ENCODE data around the gene TGFB1. TPM values are rescaled to one million over a fixed set of nuclear protein-coding genes. Genes with fewer than 3 reads are reported as not detected.
A peak's percentile ranks its signal among the peaks of the same experiment; 100 is the strongest.
"Not testable (repeated sequence)": the region's sequence is repeated elsewhere in the genome, so short reads cannot be mapped to it uniquely, and the experiment has no call there.

The TGFB1 gene
- polyA plus RNA-seq, 3 donors = 30.6 to 138 (median 42.2) TPM

- H3K36me3 ChIP-seq (replicated peaks in 1 of 2; ENCODE audit: control insufficient read depth in 1 of 2, insufficient read depth in 2 of 2, low read length in 2 of 2) = peaks cover 43 to 73% of the 10 kb centered on the region in 2 donors
- intact Hi-C loops (cut with micrococcal nuclease) = no loop called here
- TF ChIP-seq CTCF (IDR thresholded peaks at IDR 0.05) = no peak
- no peaks in the 10 kb centered on the region for H3K9me3 Mint-ChIP-seq
- peaks cover 0 to 2% (median 0%) of the 10 kb centered on the region in 3 donors for H3K27me3 Mint-ChIP-seq (ENCODE audit: low read depth in 3 of 3)
- H3K4me2 ChIP-seq (replicated peaks; ENCODE audit: extremely low read depth, low read length, poor library complexity, severe bottlenecking) = no peak overlapping the region
- H3K9me3 ChIP-seq (replicated peaks in 1 of 2; ENCODE audit: control insufficient read depth in 1 of 2, insufficient read depth in 1 of 2, low read length in 2 of 2) = no peaks in the 10 kb centered on the region
- peaks cover 14 to 22% of the 10 kb centered on the region in 2 donors for H3K4me1 ChIP-seq (ENCODE audit: control insufficient read depth in 1 of 2, insufficient read depth in 2 of 2, low read length in 2 of 2)
- H3K4me1 Mint-ChIP-seq = peaks cover 19% of the 10 kb centered on the region
- peaks cover 52 to 76% of the 10 kb centered on the region in 2 donors for H3K36me3 Mint-ChIP-seq
- no peak overlapping the region for H3K9ac ChIP-seq (ENCODE audit: insufficient read depth, low read length, poor library complexity, severe bottlenecking)
- no peaks in the 10 kb centered on the region for H3K79me2 ChIP-seq (ENCODE audit: insufficient read depth, low read length)
- no peaks in the 10 kb centered on the region for H4K20me1 ChIP-seq (ENCODE audit: insufficient read depth, low read length)
- WGBS (ENCODE audit: insufficient coverage) = no CpG with 5 or more reads among the region's 5 CpGs
- DNase-seq = no peak
- H2AFZ ChIP-seq (ENCODE audit: insufficient read depth, low read depth, low read length, poor library complexity, severe bottlenecking) = no peak overlapping the region
- no peak overlapping the region for H3K4me3 ChIP-seq (replicated peaks in 1 of 3; ENCODE audit: low read depth in 2 of 3, low read length in 3 of 3)
- H3K4me3 Mint-ChIP-seq = no peak overlapping the region
- H3K27ac ChIP-seq (ENCODE audit: low read depth in 1 of 2, low read length in 2 of 2) = no peak overlapping the region
- peak overlapping the region in 2 of 7 donors; percentile 75 to 76 for H3K27ac Mint-ChIP-seq
- H3K27me3 ChIP-seq (ENCODE audit: control insufficient read depth in 2 of 2, insufficient read depth in 2 of 2, low read length in 2 of 2) = no peaks in the 10 kb centered on the region
These were observed 30.6 kb upstream of the TGFB1 start for GRCh38 chr19:41384351-41384750.

GRCh38 chr19:41381536-41381935 is 27.8 kb upstream of the TGFB1 start:
- H2AFZ ChIP-seq (ENCODE audit: insufficient read depth, low read depth, low read length, poor library complexity, severe bottlenecking); DNase-seq; H4K20me1 ChIP-seq (ENCODE audit: insufficient read depth, low read length); H3K9me3 Mint-ChIP-seq; H3K27ac ChIP-seq (ENCODE audit: low read depth in 1 of 2, low read length in 2 of 2); H3K27me3 ChIP-seq (ENCODE audit: control insufficient read depth in 2 of 2, insufficient read depth in 2 of 2, low read length in 2 of 2); H3K4me2 ChIP-seq (replicated peaks; ENCODE audit: extremely low read depth, low read length, poor library complexity, severe bottlenecking); H3K9me3 ChIP-seq (replicated peaks in 1 of 2; ENCODE audit: control insufficient read depth in 1 of 2, insufficient read depth in 1 of 2, low read length in 2 of 2); intact Hi-C loops (cut with micrococcal nuclease); H3K4me3 Mint-ChIP-seq; H3K4me3 ChIP-seq (replicated peaks in 1 of 3; ENCODE audit: low read depth in 2 of 3, low read length in 3 of 3); H3K27me3 Mint-ChIP-seq (ENCODE audit: low read depth in 3 of 3); H3K9ac ChIP-seq (ENCODE audit: insufficient read depth, low read length, poor library complexity, severe bottlenecking): not testable (repeated sequence)
- H3K4me1 ChIP-seq (ENCODE audit: control insufficient read depth in 1 of 2, insufficient read depth in 2 of 2, low read length in 2 of 2) = peaks cover 41 to 45% of the 10 kb centered on the region in 2 donors
- H3K27ac Mint-ChIP-seq = peak overlapping the region in 1 of 7 donors; percentile 54
- peaks cover 13% of the 10 kb centered on the region for H3K79me2 ChIP-seq (ENCODE audit: insufficient read depth, low read length)
- WGBS (ENCODE audit: insufficient coverage) = 97% methylated on average over 5 of the region's 8 CpGs
- H3K36me3 Mint-ChIP-seq = peaks cover 30 to 61% of the 10 kb centered on the region in 2 donors
- peaks cover 27 to 49% of the 10 kb centered on the region in 2 donors for H3K36me3 ChIP-seq (replicated peaks in 1 of 2; ENCODE audit: control insufficient read depth in 1 of 2, insufficient read depth in 2 of 2, low read length in 2 of 2)
- peaks cover 39% of the 10 kb centered on the region for H3K4me1 Mint-ChIP-seq
